Natural killer cell (primary cell): ENCODE measurements around the gene PNMA3. TPM values are rescaled to one million over a fixed set of nuclear protein-coding genes. Genes with fewer than 3 reads are reported as not detected.

Experiments
- ATAC-seq, 3 donors: fragments of 150-1000 bp in 2 of 3; fragments of 200-7000 bp in 1 of 3; cut with Tn5 transposase; 1 replicate in 1 of 3; 2 replicates in 2 of 3; pipeline ENCODE4 v1.10.0; 2021; ENCODE audit warnings: mild to moderate bottlenecking in 2 of 3, moderate library complexity in 2 of 3
- DNase-seq, 2 donors: peaks; one replicate each; pipeline versions ENCODE4 v3.0.0 to v3.0.0-alpha.2; 2013 to 2021; ENCODE audit warnings: mixed read lengths in 1 of 2
- H3K27ac ChIP-seq: one replicate; pipeline ENCODE4 v1.5.1; 2013; ENCODE audit warnings: mild to moderate bottlenecking, low read length
- H3K27me3 ChIP-seq: one replicate; pipeline ENCODE4 v1.6.1; 2013; ENCODE audit warnings: low read length; ENCODE audit not compliant: control insufficient read depth, insufficient read depth
- H3K36me3 ChIP-seq: one replicate; pipeline ENCODE4 v1.6.1; 2013; ENCODE audit warnings: low read length; ENCODE audit not compliant: control insufficient read depth, insufficient read depth
- H3K4me1 ChIP-seq: one replicate; pipeline ENCODE4 v1.6.1; 2013; ENCODE audit warnings: low read length; ENCODE audit not compliant: control insufficient read depth, insufficient read depth
- H3K4me3 ChIP-seq: one replicate; pipeline ENCODE4 v1.5.1; 2013; ENCODE audit warnings: low read length
- H3K9me3 ChIP-seq: one replicate; pipeline ENCODE4 v1.6.1; 2013; ENCODE audit warnings: low read length; ENCODE audit not compliant: control insufficient read depth, insufficient read depth
- H3K27ac Mint-ChIP-seq, 2 donors: one replicate each; pipeline ENCODE4 v1.8.0; 2022; ENCODE audit warnings: mild to moderate bottlenecking in 2 of 2, mixed read lengths in 2 of 2, moderate library complexity in 1 of 2
- H3K27me3 Mint-ChIP-seq, 2 donors: one replicate each; pipeline ENCODE4 v1.8.0; 2022; ENCODE audit warnings: low read depth in 2 of 2, mixed read lengths in 2 of 2
- H3K36me3 Mint-ChIP-seq: one replicate; pipeline ENCODE4 v1.8.0; 2022; ENCODE audit warnings: mixed read lengths
- H3K4me1 Mint-ChIP-seq, 2 donors: one replicate each; pipeline ENCODE4 v1.8.0; 2022; ENCODE audit warnings: mixed read lengths in 2 of 2
- H3K4me3 Mint-ChIP-seq: one replicate; pipeline ENCODE4 v1.8.0; 2022; ENCODE audit warnings: mild to moderate bottlenecking, moderate library complexity, mixed read lengths
- H3K9me3 Mint-ChIP-seq, 2 donors: one replicate each; pipeline ENCODE4 v1.8.0; 2022; ENCODE audit warnings: mixed read lengths in 2 of 2
- CTCF ChIP-seq: fragments of 200-600 bp; IDR thresholded peaks from one replicate; pipeline ENCODE4 v1.8.0; 2022; ENCODE audit warnings: antibody characterized with exemption
- WGBS: methylation state at CpG from one replicate; pipeline ENCODE4 v1.1.7; 2013; ENCODE audit warnings: missing lambda C conversion rate; ENCODE audit not compliant: insufficient coverage; 5-methylcytosine and 5-hydroxymethylcytosine counted together
- intact Hi-C: fragments of 100-400 bp; cut with micrococcal nuclease; formaldehyde crosslinking; loops from one replicate; pipeline ENCODE4 v1.14.2; 2022
- total RNA-seq, 4 donors: library from RNA; stranded (reverse); fragments of 120-200 nt in 1 of 4; gene quantifications; one replicate each; pipeline versions ENCODE4 v1.2.3 to v1.2.4, GENCODE V29; 2013 to 2022

The PNMA3 gene
- total RNA-seq, 3 donors from 2014 or later (not counting 1 experiment from before 2014, with no cell fraction given) = 3.1 to 4.2 (median 3.5) TPM

- no peaks in the 10 kb centered on the region for H3K27me3 Mint-ChIP-seq
- ATAC-seq (no peak), DNase-seq (no peak)
- no peaks in the 10 kb centered on the region for H3K27me3 ChIP-seq
- H3K4me1 Mint-ChIP-seq = no peaks in the 10 kb centered on the region
- no peaks in the 10 kb centered on the region for H3K36me3 ChIP-seq
- no peak overlapping the region for H3K27ac ChIP-seq
- no peaks in the 10 kb centered on the region for H3K9me3 Mint-ChIP-seq
- TF ChIP-seq CTCF = no peak
- intact Hi-C loops = no loop called here
- H3K4me3 Mint-ChIP-seq = no peak overlapping the region
- 92% methylated on average over 2 of the region's 2 CpGs for WGBS
- no peaks in the 10 kb centered on the region for H3K36me3 Mint-ChIP-seq
- H3K27ac Mint-ChIP-seq = peak overlapping the region in 1 of 2 donors; percentile 45
- no peak overlapping the region for H3K4me3 ChIP-seq
- H3K9me3 ChIP-seq = no peaks in the 10 kb centered on the region
- peaks cover 8% of the 10 kb centered on the region for H3K4me1 ChIP-seq
Measured at GRCh38 chrX:153029162-153029561, 27.1 kb upstream of the PNMA3 start.

GRCh38 chrX:153029875-153030274 lies 26.4 kb upstream of the PNMA3 start:
- Histone ChIP-seq H3K27ac (no peak overlapping the region), H3K27me3 (no peaks in the 10 kb centered on the region), H3K4me3 (no peak overlapping the region), H3K9me3 (no peaks in the 10 kb centered on the region), H3K4me1 (peaks cover 8% of the 10 kb centered on the region), H3K36me3 (no peaks in the 10 kb centered on the region)
- Mint-ChIP-seq H3K4me1 (no peaks in the 10 kb centered on the region), H3K9me3 (no peaks in the 10 kb centered on the region), H3K27me3 (no peaks in the 10 kb centered on the region), H3K36me3 (no peaks in the 10 kb centered on the region), H3K27ac (no peak overlapping the region), H3K4me3 (no peak overlapping the region)
- DNase-seq (no peak), ATAC-seq (no peak)
- intact Hi-C loops = no loop called here
- TF ChIP-seq CTCF = no peak
- WGBS = 95% methylated on average over 11 of the region's 11 CpGs

- Histone ChIP-seq H3K9me3 (no peaks in the 10 kb centered on the region), H3K27ac (no peak overlapping the region), H3K27me3 (no peaks in the 10 kb centered on the region), H3K36me3 (no peaks in the 10 kb centered on the region), H3K4me1 (peaks cover 8% of the 10 kb centered on the region), H3K4me3 (no peak overlapping the region)
- Mint-ChIP-seq H3K27me3 (no peaks in the 10 kb centered on the region), H3K9me3 (no peaks in the 10 kb centered on the region), H3K36me3 (no peaks in the 10 kb centered on the region), H3K27ac (no peak overlapping the region), H3K4me3 (no peak overlapping the region), H3K4me1 (no peaks in the 10 kb centered on the region)
- intact Hi-C loops = no loop called here
- TF ChIP-seq CTCF = no peak
- no peak for DNase-seq
- ATAC-seq = no peak
- WGBS = 93% methylated on average over 12 of the region's 12 CpGs
Measured at GRCh38 chrX:153030801-153031200, 25.5 kb upstream of the PNMA3 start.

- peak; percentile 67 for TF ChIP-seq CTCF
- H3K27me3 ChIP-seq = no peaks in the 10 kb centered on the region
- no peaks in the 10 kb centered on the region for H3K9me3 Mint-ChIP-seq
- no peaks in the 10 kb centered on the region for H3K4me1 Mint-ChIP-seq
- H3K4me3 Mint-ChIP-seq = peak overlapping the region; percentile 83
- peak overlapping the region; percentile 51 for H3K4me3 ChIP-seq
- H3K27ac ChIP-seq = peak overlapping the region; percentile 63
- WGBS = 10% methylated on average over 63 of the region's 64 CpGs
- no peaks in the 10 kb centered on the region for H3K36me3 Mint-ChIP-seq
- peaks cover 8% of the 10 kb centered on the region for H3K4me1 ChIP-seq
- H3K36me3 ChIP-seq = no peaks in the 10 kb centered on the region
- H3K9me3 ChIP-seq = no peaks in the 10 kb centered on the region
- H3K27me3 Mint-ChIP-seq = no peaks in the 10 kb centered on the region
- H3K27ac Mint-ChIP-seq = peak overlapping the region; percentile 80
- intact Hi-C loops = loop anchor here (2.0 kb wide), 1 partner anchor 474 kb away; no protein-coding TSS in a partner anchor
- DNase-seq (peak; percentile 67 to 69), ATAC-seq (peak; percentile 86 to 90 (median 86))
Measured at GRCh38 chrX:153032397-153033118, 23.7 kb upstream of the PNMA3 start.
